HL-60 (cell line): Measurements from ENCODE around the gene FADS6.

Source experiments
- DNase-seq, 2 experiments: peaks; one replicate each; pipeline ENCODE4 v3.0.0-alpha.2; 2010 to 2020; ENCODE audit warnings: low read depth in 1 of 2, low spot score in 1 of 2
- H3K27ac ChIP-seq: fragments of 250-450 bp; sonication (Bioruptor Pico); replicated peaks from 2 replicates; pipeline ENCODE4 v1.5.1; 2020; ENCODE audit warnings: mild to moderate bottlenecking, moderate library complexity
- H3K27me3 ChIP-seq: fragments of 250-450 bp; sonication (Bioruptor Pico); 2 replicates; pipeline ENCODE4 v1.5.1; 2021; ENCODE audit warnings: mild to moderate bottlenecking, moderate library complexity; ENCODE audit not compliant: insufficient read depth, poor library complexity, severe bottlenecking
- H3K4me3 ChIP-seq: replicated peaks from 2 replicates; pipeline ENCODE4 v1.5.1; 2011; ENCODE audit warnings: mild to moderate bottlenecking, control low read depth, low read length; ENCODE audit not compliant: insufficient read depth
- CTCF ChIP-seq: IDR thresholded peaks from one replicate; pipeline ENCODE4 v1.5.1; 2011; ENCODE audit warnings: low read length, control low read depth, inconsistent platforms; ENCODE audit not compliant: insufficient read depth
- GABPA ChIP-seq: IDR thresholded peaks from 2 replicates; pipeline ENCODE4 v1.6.1; 2012; ENCODE audit warnings: low read depth
- POLR2AphosphoS5 ChIP-seq: IDR thresholded peaks from 2 replicates; pipeline ENCODE4 v1.6.1; 2012; ENCODE audit warnings: low read depth
- REST ChIP-seq: IDR thresholded peaks from 2 replicates; pipeline ENCODE4 v1.6.1; 2012; ENCODE audit warnings: low read depth; ENCODE audit not compliant: insufficient replicate concordance
- SPI1 ChIP-seq: IDR thresholded peaks from 2 replicates; pipeline ENCODE4 v1.6.1; 2012; ENCODE audit warnings: low read depth, mild to moderate bottlenecking, borderline replicate concordance

The FADS6 gene

GRCh38 chr17:74831444-74832146 lies 61.8 kb downstream of the FADS6 start:
- no peak overlapping the region for H3K4me3 ChIP-seq
- no peak for DNase-seq
- TF ChIP-seq SPI1 (no peak), GABPA (no peak), REST (no peak), CTCF (no peak), POLR2AphosphoS5 (no peak)
- H3K27ac ChIP-seq = no peak overlapping the region
- no peaks in the 10 kb centered on the region for H3K27me3 ChIP-seq

- DNase-seq = no peak
- no peak for TF ChIP-seq SPI1
- no peak for TF ChIP-seq CTCF
- no peak for TF ChIP-seq POLR2AphosphoS5
- Histone ChIP-seq H3K27ac (no peak overlapping the region), H3K4me3 (no peak overlapping the region), H3K27me3 (no peaks in the 10 kb centered on the region)
Observed at GRCh38 chr17:74830861-74831260, 62.6 kb downstream of the FADS6 start.

GRCh38 chr17:74827800-74828199 lies 65.6 kb downstream of the FADS6 start:
- no peak for DNase-seq

More at GRCh38 chr17:74827800-74828199, 65.6 kb downstream of the FADS6 start:
- TF ChIP-seq CTCF = no peak
- TF ChIP-seq REST = no peak
- no peak for TF ChIP-seq SPI1
- no peak for TF ChIP-seq GABPA
- no peak overlapping the region for H3K27ac ChIP-seq
- H3K27me3 ChIP-seq = no peaks in the 10 kb centered on the region
- H3K4me3 ChIP-seq = no peak overlapping the region
